Urothelium cell line (cell line): ENCODE results near the gene CTU2.
A peak's percentile ranks its signal among the peaks of the same experiment; 100 is the strongest.

Experiments used
- DNase-seq: peaks from one replicate; pipeline ENCODE4 v3.0.0; 2011; ENCODE audit warnings: low spot score, mixed read lengths
- FAIRE-seq: peaks from 2 replicates; lab custom pipeline; 2011; peaks lifted over from hg19 to GRCh38; lab: Jason Lieb, UNC

CTU2 gene

GRCh38 chr16:88681084-88681680 is 25.1 kb upstream of the CTU2 start:
- DNase-seq (no peak), FAIRE-seq (peak; percentile 83)

GRCh38 chr16:88681709-88682451 is 24.4 kb upstream of the CTU2 start:
- DNase-seq (no peak), FAIRE-seq (no peak)

DNA sequence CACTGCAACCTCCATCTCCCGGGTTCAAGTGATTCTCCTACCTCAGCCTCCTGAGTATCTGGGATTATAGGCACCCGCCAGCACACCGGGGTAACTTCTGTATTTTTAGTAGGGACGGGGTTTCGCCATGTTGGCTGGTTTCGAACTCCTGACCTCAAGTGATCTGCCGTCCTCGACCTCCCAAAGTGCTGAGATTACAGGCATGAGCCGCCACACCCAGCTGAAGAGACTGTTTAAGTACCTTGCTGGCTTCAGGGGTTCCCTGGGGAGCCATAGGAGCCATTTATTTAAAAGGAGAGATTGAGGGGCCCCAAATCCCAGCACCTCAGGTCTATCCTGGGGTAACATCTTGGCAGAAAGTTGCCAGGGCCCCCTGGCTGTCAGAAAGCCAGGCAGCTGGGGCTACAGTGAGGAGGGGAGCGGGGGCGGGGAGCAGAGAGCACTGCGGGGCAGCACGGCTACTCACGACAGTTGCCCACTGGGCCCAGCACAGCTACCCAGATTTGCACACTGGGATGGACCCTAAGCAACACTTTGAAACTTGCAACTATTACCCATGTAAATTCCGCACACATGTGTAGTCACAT is 21.6 kb upstream of the CTU2 start:
- no peak for DNase-seq

GRCh38 chr16:88685156-88686061 is 20.9 kb upstream of the CTU2 start:
- peak; percentile 59 for DNase-seq

More for the DNA sequence above, 21.6 kb upstream of the CTU2 start:
- no peak for FAIRE-seq

GRCh38 chr16:88686062-88686438 is 20.3 kb upstream of the CTU2 start:
- peak; percentile 55 for DNase-seq

More at GRCh38 chr16:88685156-88686061, 20.9 kb upstream of the CTU2 start:
- no peak for FAIRE-seq

GRCh38 chr16:88686439-88687253 is 19.7 kb upstream of the CTU2 start, which contains the start of gene SNAI3:
Gene SNAI3 (minus strand): TSS chr16:88686507. CDS start chr16:88686406, 101 bp downstream.
- DNase-seq (peak; percentile 96), FAIRE-seq (no peak)

More at GRCh38 chr16:88686062-88686438, 20.3 kb upstream of the CTU2 start:
- FAIRE-seq, result no peak

GRCh38 chr16:88687254-88687576 is 19.1 kb upstream of the CTU2 start:
- FAIRE-seq, result no peak

GRCh38 chr16:88687676-88688012 is 18.7 kb upstream of the CTU2 start:
- DNase-seq (no peak), FAIRE-seq (no peak)

More at GRCh38 chr16:88687254-88687576, 19.1 kb upstream of the CTU2 start:
- no peak for DNase-seq

GRCh38 chr16:88688013-88688778 is 18.1 kb upstream of the CTU2 start:
- FAIRE-seq, result no peak
- DNase-seq, result no peak

- FAIRE-seq, result no peak
Observed at GRCh38 chr16:88690341-88691128, 15.8 kb upstream of the CTU2 start.

GRCh38 chr16:88691129-88691813 is 15.0 kb upstream of the CTU2 start:
- no peak for DNase-seq
- no peak for FAIRE-seq

More at GRCh38 chr16:88690341-88691128, 15.8 kb upstream of the CTU2 start:
- DNase-seq, result no peak

DNA sequence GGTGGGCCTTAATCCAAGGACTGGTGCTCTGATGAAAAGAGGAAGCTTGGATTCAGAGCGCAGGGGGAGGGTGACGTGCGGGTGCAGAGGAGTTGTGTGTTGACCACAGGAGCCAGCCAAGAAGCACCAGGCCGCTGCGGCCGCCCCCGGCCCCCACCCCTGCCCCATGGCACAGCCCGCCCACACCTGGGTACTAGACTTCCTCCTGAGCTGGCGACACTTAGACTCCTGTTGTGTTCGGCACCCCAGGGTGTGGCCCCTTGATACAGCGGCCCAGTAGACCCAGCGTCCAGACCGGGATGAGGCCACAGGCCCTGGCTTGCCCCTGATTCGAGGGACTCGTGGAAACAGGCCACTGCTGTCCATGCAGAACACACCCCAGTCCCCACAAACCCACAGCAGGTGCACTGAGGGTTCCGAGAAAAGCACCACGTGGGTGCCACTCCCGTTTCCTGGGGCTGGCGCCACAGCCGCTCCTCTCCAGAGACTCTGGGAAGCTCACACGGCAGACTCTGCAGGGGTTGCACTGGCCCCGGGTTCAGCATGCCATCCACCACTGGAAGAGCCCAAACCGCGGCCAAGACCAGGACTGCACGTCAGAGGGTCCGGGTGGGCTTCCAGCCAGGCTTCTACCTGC is 14.3 kb upstream of the CTU2 start:
- no peak for FAIRE-seq

GRCh38 chr16:88692861-88693260 is 13.4 kb upstream of the CTU2 start:
- DNase-seq, result no peak
- FAIRE-seq, result no peak

More for the DNA sequence above, 14.3 kb upstream of the CTU2 start:
- no peak for DNase-seq

DNA sequence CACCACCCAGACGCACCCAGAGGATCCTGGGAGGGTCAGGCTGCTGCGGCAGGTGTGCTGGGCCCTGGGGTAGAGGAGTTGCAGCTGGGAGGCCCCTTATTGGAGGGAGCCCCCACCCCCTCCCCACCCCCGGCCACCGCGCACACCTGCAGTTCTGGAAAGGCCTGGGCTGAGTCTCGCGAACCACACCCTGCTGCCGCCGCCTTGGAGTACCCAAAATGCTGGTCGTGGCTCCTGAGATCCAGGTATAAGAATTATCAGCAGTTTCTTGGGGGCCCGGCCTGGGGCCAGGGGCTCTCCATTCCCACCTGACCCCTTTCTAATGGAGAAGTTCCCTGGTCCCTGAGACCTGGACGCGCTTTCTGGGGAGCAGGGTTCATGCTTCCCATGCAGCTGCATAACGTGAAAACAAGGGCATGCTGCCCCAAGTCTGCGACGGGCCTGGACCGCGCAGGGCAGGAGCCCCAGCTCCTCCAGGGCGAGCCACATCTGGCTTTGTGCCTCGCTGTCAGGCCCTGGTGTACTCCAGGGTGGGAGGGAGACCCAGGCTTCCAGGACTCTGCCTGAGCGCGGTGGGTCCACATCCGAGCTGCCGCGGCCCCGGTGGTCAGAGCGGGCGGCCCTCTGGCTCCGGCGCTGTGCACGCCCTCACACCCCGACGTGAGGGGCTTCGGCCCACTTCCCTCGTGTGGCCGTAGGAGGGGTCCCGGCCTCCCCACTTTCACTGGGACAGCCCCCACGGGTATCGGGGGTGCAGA is 12.7 kb upstream of the CTU2 start:
- DNase-seq (no peak), FAIRE-seq (no peak)

DNA sequence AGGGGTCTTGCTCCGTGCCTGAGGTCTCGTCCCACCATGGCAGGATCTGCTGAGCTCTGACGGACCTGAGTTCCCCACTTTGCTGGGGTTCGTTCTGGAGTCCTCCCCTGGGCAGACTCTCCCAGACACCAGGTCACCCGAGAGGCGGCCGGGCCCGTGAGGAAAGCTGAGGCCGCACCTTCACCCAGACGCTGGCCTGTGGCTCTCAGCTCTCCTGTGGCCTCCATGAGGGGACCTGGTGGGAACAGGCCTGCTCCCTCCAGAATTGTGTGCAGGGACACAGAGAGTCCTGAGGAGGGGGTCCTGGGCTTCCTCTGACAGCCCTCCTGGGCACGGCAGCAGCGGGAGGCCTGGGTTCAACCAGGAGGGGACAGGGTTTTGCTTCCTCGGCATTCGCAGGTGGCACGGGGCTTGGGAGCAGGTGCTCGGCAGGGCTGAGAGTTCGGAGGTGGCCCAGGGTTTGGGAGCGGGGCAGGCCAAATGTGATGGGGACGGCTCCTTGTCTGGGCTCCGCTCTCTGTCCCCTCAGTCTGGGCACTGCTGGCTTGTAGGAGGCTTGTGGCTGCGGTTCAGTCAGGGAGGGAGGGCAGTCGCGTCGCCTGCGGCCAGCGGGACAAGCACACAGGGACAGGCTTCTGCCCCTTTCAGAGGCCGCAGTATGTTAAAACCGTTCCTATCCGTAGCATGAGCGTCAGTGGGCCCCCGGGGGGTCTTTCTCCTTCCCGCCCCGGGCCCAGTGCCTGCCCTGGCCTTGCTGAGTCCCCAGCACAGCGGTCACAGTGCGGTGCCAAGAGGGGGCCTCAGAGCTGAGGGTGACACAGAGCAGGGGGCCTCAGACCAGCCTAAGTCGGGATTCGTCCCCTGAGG is 11.8 kb upstream of the CTU2 start:
- FAIRE-seq (no peak), DNase-seq (no peak)

DNA sequence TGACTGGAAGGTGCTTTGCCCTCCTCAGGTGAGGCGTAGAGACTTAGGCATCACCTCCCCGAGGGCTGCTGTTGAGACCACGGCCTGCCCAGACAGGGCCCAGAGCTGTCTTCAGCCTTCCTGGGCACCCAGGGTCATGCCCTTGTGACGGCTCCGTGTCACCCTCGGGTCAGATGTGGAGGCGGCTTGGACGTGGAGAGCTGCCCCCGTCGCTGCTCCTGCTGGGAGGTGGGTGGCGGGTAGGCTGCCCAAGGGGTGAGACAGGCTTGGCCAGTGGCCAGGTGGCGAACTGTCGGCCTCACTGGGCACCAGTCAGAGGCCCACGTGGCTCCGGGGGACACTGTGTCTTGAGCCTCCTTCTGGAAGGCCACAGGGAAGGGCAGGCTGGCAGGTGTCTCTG is 11.1 kb upstream of the CTU2 start:
- FAIRE-seq (no peak), DNase-seq (no peak)
